H1 (cell line): ENCODE measurements around the gene PTMA. TPM values are rescaled to one million over a fixed set of nuclear protein-coding genes. Genes with fewer than 3 reads are reported as not detected.

Experiments used
- KDM1A ChIP-seq: fragments of 200-600, 300-600 bp; sonication (generic); IDR thresholded peaks from 2 replicates; pipeline ENCODE4 v1.7.1; 2016; ENCODE audit warnings: mild to moderate bottlenecking, low read length, borderline replicate concordance
- MAFK ChIP-seq: IDR thresholded peaks from 2 replicates; pipeline ENCODE4 v1.6.1; 2012; ENCODE audit warnings: low read depth, mild to moderate bottlenecking, improper control_type of control experiment, low read length
- RFX5 ChIP-seq: IDR thresholded peaks from 2 replicates; pipeline ENCODE4 v1.6.1; 2011; ENCODE audit warnings: low read depth, low read length, improper control_type of control experiment, borderline replicate concordance
- polyA plus RNA-seq, 7 experiments: library from polyadenylated mRNA; depleted of rRNA in 3 of 7; stranded (reverse) in 5 of 7; unstranded in 2 of 7; fragments of >200 nt in 5 of 7; fragments of 200-250 nt in 2 of 7; gene quantifications; 1 replicate in 5 of 7; 2 replicates in 1 of 7; 4 replicates in 1 of 7; pipeline versions ENCODE4 v1.2.1 to v1.2.3, GENCODE V29; 2011 to 2013; ENCODE audit warnings: missing spikeins in 2 of 7, mixed read lengths in 2 of 7
- total RNA-seq: library from RNA; stranded (reverse); fragmentation: NEBNext Ultra II Directional; extraction: Animal tissue kit (Norgen Biotek cat#: 25700); gene quantifications from 2 replicates; pipeline ENCODE4 v1.2.1, GENCODE V29; 2021
- TF ChIP-seq, protein P1 (sequence below): IDR thresholded peaks from 2 replicates; pipeline ENCODE4 v1.6.1; 2012; ENCODE audit warnings: inconsistent platforms

PTMA gene
- total and polyA plus RNA-seq, 2 of the 8 experiments (the other 6 are each of a cell fraction or from before 2014, with no cell fraction given) = 683 to 2,680 TPM

DNA sequence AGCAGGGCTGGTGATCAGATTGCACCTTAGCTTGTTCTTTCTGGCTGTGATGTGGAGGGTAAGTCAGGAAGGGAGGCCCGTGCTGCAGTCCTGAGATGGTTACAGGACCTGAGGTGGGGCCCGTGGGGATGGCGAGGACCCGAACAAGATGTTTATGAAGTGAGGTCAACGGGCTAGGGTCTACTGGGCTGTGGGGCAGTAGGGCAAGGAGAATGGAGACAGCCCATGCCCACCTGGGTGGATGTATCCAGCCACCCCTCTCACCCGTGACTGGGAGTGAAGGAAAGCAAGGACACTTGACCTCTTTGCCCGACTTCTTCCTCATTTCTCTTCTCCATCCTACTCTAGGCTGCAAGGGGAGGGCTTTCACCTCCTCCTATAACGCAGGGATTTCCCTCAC, 18.0 kb downstream of the PTMA start (continued):
- TF ChIP-seq RFX5 (no peak), KDM1A (no peak), MAFK (no peak)
- TF ChIP-seq, protein P1, sequence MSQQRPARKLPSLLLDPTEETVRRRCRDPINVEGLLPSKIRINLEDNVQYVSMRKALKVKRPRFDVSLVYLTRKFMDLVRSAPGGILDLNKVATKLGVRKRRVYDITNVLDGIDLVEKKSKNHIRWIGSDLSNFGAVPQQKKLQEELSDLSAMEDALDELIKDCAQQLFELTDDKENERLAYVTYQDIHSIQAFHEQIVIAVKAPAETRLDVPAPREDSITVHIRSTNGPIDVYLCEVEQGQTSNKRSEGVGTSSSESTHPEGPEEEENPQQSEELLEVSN = no peak
